HUDEP-2 (cell line): ENCODE results near the gene NR1I3.

Experiments used
- DNase-seq, 76 experiments: peaks; one replicate each; lab custom pipeline; 2025; ENCODE audit not compliant: unreplicated experiment in 76 of 76; lab: John Stamatoyannopoulos, UW

Gene NR1I3

GRCh38 chr1:161219078-161219892, 18.7 kb downstream of the NR1I3 start:
- DNase-seq, result no peak

GRCh38 chr1:161218301-161219077, 19.5 kb downstream of the NR1I3 start:
- DNase-seq, result peak in 13 of 76 experiments; percentile 37 to 100 (median 84)

- DNase-seq, result no peak
These were observed 20.2 kb downstream of the NR1I3 start for GRCh38 chr1:161217831-161218230.

GRCh38 chr1:161216945-161217712, 20.9 kb downstream of the NR1I3 start:
- no peak for DNase-seq

GRCh38 chr1:161215076-161215475, 22.9 kb downstream of the NR1I3 start, which contains the start of gene FCER1G:
Gene FCER1G, plus strand, starts transcription at chr1:161215295. Its CDS starts 27 bp downstream, at chr1:161215322.
- DNase-seq, result no peak

GRCh38 chr1:161214369-161214768, 23.6 kb downstream of the NR1I3 start:
- DNase-seq, result no peak

- peak in 58 of 76 experiments; percentile 6 to 74 (median 47) for DNase-seq
These were observed 28.1 kb downstream of the NR1I3 start for GRCh38 chr1:161209790-161210409.

- DNase-seq, result no peak
These were observed 30.8 kb downstream of the NR1I3 start for GRCh38 chr1:161207173-161207572.

- no peak for DNase-seq
These were observed 31.4 kb downstream of the NR1I3 start for GRCh38 chr1:161206411-161207140.

GRCh38 chr1:161201836-161202712, 35.9 kb downstream of the NR1I3 start, which contains the start of gene NDUFS2:
Gene NDUFS2, plus strand, starts transcription at chr1:161202367. Its CDS starts 19 bp downstream, at chr1:161202386.
- peak in 75 of 76 experiments; percentile 40 to 98 (median 94) for DNase-seq

- peak in 2 of 76 experiments; percentile 7 to 17 for DNase-seq
These were observed 36.8 kb downstream of the NR1I3 start for GRCh38 chr1:161200992-161201835.

GRCh38 chr1:161200421-161200991, 37.5 kb downstream of the NR1I3 start:
- DNase-seq, result no peak

GRCh38 chr1:161199506-161200139, 38.4 kb downstream of the NR1I3 start:
- no peak for DNase-seq

- no peak for DNase-seq
These were observed 39.0 kb downstream of the NR1I3 start, which contains the start of gene ADAMTS4 for GRCh38 chr1:161198897-161199431. Gene ADAMTS4, minus strand, starts transcription at chr1:161199054. Its CDS starts 427 bp downstream, at chr1:161198627.

- DNase-seq, result peak in 15 of 76 experiments; percentile 6 to 57 (median 21)
These were observed 39.7 kb downstream of the NR1I3 start for GRCh38 chr1:161198194-161198896.
